AG04450 (cell line): ENCODE data around the gene SPA17. TPM values are rescaled to one million over a fixed set of nuclear protein-coding genes. Genes with fewer than 3 reads are reported as not detected.
A peak's percentile ranks its signal among the peaks of the same experiment; 100 is the strongest.

Experiments used
- CTCF ChIA-PET: fragments of 300-600, 350-600 bp; formaldehyde crosslinking; extraction: SDS; loops from one replicate; lab custom pipeline; 2022; ENCODE audit warnings: antibody characterized with exemption, inconsistent platforms; lab: Charles Lee
- POLR2A ChIA-PET: fragments of 350-600 bp; formaldehyde crosslinking; extraction: SDS; loops from one replicate; lab custom pipeline; 2021; ENCODE audit warnings: antibody characterized with exemption, inconsistent platforms; lab: Yijun Ruan, JAX
- DNase-seq: peaks from one replicate; pipeline ENCODE4 v3.0.0-alpha.2; 2011; ENCODE audit warnings: low read depth, low spot score
- H3K27ac ChIP-seq: one replicate; pipeline ENCODE4 v1.5.1; 2012; ENCODE audit warnings: low read depth, low read length, control low read depth
- H3K27me3 ChIP-seq: one replicate; pipeline ENCODE4 v1.6.0; 2012; ENCODE audit warnings: low read length; ENCODE audit not compliant: control insufficient read depth, insufficient read depth
- H3K4me3 ChIP-seq: 2 replicates; pipeline ENCODE4 v1.5.1; 2011; ENCODE audit warnings: mild to moderate bottlenecking, low read depth, low read length, control low read depth
- H3K9me3 ChIP-seq: 2 replicates; pipeline ENCODE4 v1.5.1; 2012; ENCODE audit warnings: low read length; ENCODE audit not compliant: control insufficient read depth, insufficient read depth
- CTCF ChIP-seq: IDR thresholded peaks from 2 replicates; pipeline ENCODE4 v1.5.1; 2011; ENCODE audit warnings: low read depth, low read length, control low read depth, inconsistent platforms
- polyA plus RNA-seq: library from polyadenylated mRNA; depleted of rRNA; stranded (reverse); fragments of >200 nt; gene quantifications from 2 replicates; pipeline ENCODE4 v1.2.3, GENCODE V29; 2011

SPA17 gene
- polyA plus RNA-seq, 1 experiment: 8.4 TPM

DNA sequence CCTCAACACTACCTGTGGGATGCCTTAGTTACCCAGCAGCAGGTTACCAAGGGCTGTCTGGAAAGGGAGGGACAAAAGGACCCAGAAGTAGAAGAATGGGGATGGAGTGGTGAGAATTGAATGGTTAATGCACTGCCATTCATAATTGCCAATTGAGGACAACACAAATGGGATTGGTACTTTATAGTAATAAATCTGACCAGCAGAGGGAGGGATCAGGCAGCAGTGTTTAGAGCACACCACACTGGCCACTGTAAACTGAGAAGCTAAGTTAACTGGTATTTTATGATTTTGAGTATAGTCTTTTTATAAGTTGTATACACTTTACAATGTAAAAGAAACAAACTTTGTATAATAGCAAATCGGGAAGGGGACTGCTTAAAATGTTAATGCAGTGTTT lies 40.3 kb upstream of the SPA17 start:
- no peak for DNase-seq
- TF ChIP-seq CTCF: peak; percentile 51
- Histone ChIP-seq H3K4me3 (no peak overlapping the region), H3K27me3 (no peaks in the 10 kb centered on the region), H3K27ac (no peak overlapping the region), H3K9me3 (no peaks in the 10 kb centered on the region)
- ChIA-PET POLR2A (no interaction called here), CTCF (interaction anchor here (1.0 to 7.5 kb wide), 7 partner anchors 8 to 561 kb away, joined by 3 to 62 read pairs (median 5); no protein-coding TSS in a partner anchor)

DNA sequence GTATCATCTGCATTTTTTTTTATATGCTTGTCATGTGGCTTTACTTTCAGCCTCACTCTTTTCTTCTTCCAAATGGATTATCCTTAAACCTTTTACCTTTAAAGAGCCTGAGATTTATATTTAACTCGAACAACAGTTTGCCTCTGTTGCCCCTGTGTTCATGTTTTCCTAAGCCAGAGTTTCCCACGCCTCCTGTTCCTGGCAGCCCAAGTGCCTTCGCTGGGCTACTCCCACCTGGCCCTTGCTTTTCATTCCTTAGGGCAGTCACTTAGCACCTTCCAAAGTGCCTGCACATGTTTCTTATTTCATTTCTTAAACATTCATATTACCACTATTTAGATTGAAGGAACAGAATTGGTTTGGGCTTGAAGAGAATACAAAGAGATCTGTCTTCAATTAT lies 37.8 kb upstream of the SPA17 start:
- no peaks in the 10 kb centered on the region; the same call in 1 of the 2 replicates for H3K9me3 ChIP-seq
- DNase-seq: no peak
- CTCF ChIA-PET: interaction anchor here (0.9 to 7.5 kb wide), 2 partner anchors 8 to 201 kb away, joined by 3 to 62 read pairs; no protein-coding TSS in a partner anchor
- no peak overlapping the region for H3K27ac ChIP-seq
- no peak for TF ChIP-seq CTCF
- POLR2A ChIA-PET: no interaction called here
- no peaks in the 10 kb centered on the region for H3K27me3 ChIP-seq
- H3K4me3 ChIP-seq: no peak overlapping the region

DNA sequence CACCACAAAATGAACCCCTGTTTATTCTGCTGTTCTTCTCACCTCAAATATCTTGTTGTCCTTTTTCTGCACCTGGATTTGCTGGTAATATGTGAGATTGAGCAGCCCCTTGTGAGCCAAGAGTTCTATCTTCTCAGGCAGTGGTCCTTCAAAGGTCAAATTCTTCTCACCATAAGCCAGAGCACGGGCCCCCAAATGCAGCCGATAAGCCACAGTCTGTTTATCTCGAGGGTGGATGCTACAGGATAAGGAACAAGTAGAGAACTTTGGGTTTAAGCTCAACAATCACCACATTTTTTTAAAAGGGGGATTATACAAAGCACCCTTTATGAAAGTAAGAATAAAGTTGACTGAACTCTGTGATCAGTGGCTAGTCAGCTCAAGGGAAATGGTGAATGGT lies 35.2 kb upstream of the SPA17 start:
- no peaks in the 10 kb centered on the region; the same call in 1 of the 2 replicates for H3K9me3 ChIP-seq
- no peak overlapping the region for H3K27ac ChIP-seq
- POLR2A ChIA-PET: interaction anchor here (1.1 kb wide), 1 partner anchor 16 kb away, joined by 3 read pairs; the partner anchor contains the start of gene TBRG1
- TF ChIP-seq CTCF: no peak
- CTCF ChIA-PET: no interaction called here
- no peaks in the 10 kb centered on the region for H3K27me3 ChIP-seq
- H3K4me3 ChIP-seq: no peak overlapping the region
- DNase-seq: no peak

- H3K4me3 ChIP-seq: no peak overlapping the region
- no peaks in the 10 kb centered on the region; the same call in 1 of the 2 replicates for H3K9me3 ChIP-seq
- POLR2A ChIA-PET: no interaction called here
- no peak for TF ChIP-seq CTCF
- H3K27ac ChIP-seq: no peak overlapping the region
- no peak for DNase-seq
- H3K27me3 ChIP-seq: no peaks in the 10 kb centered on the region
- CTCF ChIA-PET: no interaction called here
Measured at GRCh38 chr11:124639186-124639585, 34.5 kb upstream of the SPA17 start.

- no peak for TF ChIP-seq CTCF
- POLR2A ChIA-PET: interaction anchor here (0.6 to 1.0 kb wide), 2 partner anchors 9 to 1579 kb away, joined by 3 to 5 read pairs; partner anchors contain the start of gene HSPA8
- H3K27ac ChIP-seq: no peak overlapping the region
- DNase-seq: no peak
- H3K4me3 ChIP-seq: no peak overlapping the region
- CTCF ChIA-PET: interaction anchor here (0.8 to 2.2 kb wide), 5 partner anchors 10 to 225 kb away, joined by 3 to 9 read pairs (median 5); no protein-coding TSS in a partner anchor
- no peaks in the 10 kb centered on the region; the same call in 1 of the 2 replicates for H3K9me3 ChIP-seq
- no peaks in the 10 kb centered on the region for H3K27me3 ChIP-seq
Measured at GRCh38 chr11:124640666-124641065, 33.0 kb upstream of the SPA17 start.
